ENCODE results near the gene C12orf50.
"Not testable (repeated sequence)": the region's sequence is repeated elsewhere in the genome, so short reads cannot be mapped to it uniquely, and the experiment has no call there.

Gene C12orf50

DNA sequence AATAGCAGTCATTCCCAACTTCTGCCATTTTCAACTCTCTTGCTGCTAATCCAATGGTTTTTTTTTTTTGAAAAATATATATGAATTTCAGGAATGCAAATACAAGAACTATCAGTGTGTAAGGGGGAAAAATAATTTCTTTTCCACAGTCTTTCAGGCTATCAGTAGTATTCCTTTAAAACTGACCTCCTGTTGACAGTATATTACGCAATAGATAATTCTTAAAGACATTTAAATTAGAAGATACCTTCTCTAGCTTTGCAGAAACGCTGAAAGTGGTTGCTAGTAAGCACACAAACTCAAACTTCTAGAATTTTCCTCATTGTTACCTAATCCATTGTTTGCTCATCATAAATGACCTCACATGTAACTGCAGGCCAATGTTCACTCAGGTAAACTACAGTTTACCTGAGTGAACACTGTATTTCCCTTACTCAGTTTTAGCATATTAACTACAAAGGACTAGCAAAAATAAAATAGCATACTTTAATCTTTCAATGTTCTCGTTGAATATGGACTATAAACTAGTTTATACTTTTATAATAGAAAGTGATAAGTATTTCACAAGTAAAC lies at the start of gene C12orf50:
TSS of gene C12orf50 (minus strand) at position 309 of the 573 bp plus-strand sequence. CDS start 2,439 bp downstream, outside the sequence.
- in situ Hi-C loops (cut with MboI; ENCODE audit: low sequenced_read_pairs) = no loop called here

- in situ Hi-C loops (cut with MboI; ENCODE audit: low sequenced_read_pairs) = no loop called here
These were observed 38.1 kb upstream of the C12orf50 start for GRCh38 chr12:88067301-88067700.

DNA sequence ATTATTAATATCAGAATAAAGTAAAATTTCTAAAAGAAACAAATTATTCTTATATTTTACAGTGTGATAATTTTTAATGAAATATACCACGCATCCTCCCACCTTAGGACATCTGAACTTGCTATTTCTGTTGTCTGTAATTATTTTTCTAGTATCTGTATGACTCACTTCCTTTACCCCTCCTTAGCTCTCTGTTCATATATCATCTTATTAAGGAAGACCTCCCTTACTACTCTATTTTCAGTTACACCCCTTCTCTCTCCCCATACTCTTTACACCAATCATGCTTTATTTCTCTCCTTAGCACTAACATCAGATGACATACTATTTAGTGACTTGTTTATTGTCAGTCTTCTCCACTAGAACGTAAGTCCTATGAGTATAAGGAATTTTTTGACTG lies 34.2 kb upstream of the C12orf50 start:
- in situ Hi-C loops (cut with MboI; ENCODE audit: low sequenced_read_pairs) = no loop called here

DNA sequence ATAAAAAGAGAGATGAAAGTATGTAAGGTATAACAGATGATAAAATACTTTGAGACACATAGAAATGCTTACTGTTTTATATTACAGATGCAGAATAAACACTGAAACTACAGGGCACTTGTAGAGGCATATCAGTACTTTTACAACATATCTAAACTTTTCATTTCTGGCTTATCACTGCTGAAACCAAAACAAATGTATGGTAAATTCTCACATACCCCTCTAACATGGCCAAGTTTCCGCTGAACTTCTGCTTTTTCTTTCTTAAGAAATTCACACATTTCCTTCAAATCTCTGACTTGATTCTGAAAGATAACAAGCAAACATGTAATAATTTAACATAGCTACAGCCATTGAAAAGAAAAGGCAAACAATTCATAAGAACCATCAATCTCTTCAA lies 33.3 kb upstream of the C12orf50 start:
- in situ Hi-C loops (cut with MboI; ENCODE audit: low sequenced_read_pairs) = no loop called here

DNA sequence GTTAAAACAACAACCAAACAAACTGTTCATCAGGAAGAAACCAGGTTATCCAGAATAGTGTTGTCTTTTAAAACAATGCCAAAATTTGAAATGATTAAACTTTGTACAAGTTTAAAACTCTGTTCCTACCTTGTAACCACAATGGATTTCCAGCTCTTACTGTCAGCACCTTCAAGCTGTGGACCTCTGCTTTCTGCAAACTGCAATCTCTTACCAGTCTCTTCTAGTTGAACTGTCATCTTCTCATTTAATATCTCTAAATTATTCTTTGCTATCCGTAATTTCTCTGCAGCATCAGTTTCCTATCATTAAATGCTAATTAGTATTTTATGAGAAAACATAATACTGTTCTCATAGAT lies 29.5 kb upstream of the C12orf50 start:
- in situ Hi-C loops (cut with MboI; ENCODE audit: low sequenced_read_pairs) = no loop called here

DNA sequence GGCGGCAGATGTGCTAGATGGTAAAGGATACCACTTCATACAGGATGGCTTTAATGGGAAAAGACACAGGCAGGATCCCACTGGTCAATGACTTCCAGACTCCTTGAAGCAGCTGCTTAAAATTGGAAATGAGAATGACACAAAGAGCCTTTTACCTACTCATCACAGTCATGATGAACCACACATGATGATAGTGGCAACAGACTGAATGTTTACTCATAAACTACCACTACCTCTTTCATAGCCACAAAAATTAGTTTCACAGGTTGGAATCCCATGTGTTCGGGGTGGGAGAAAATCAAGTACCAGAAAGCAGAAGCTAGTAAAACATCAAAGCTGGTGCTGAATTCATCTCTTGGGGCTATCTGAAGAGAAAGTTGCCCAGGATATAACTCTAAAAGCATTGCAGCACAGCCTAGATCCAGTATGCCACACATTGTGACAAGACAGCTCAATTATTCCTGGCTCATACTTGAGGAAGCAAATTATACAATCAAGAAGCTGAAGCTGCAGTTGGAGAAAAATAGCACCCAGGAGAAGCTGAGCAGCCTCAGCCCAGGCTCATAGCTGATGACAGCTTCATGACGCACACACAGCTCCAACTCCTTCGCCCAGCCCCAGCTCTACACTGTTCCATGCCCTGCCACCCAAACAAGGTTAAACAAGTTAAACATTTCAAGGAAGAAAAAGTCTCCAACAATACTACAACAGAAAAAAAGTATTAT lies 29.0 kb upstream of the C12orf50 start:
- in situ Hi-C loops (cut with MboI; ENCODE audit: low sequenced_read_pairs) = no loop called here

GRCh38 chr12:88056571-88056970 lies 27.4 kb upstream of the C12orf50 start:
- in situ Hi-C loops (cut with MboI; ENCODE audit: low sequenced_read_pairs) = no loop called here

GRCh38 chr12:88052686-88053085 lies 23.5 kb upstream of the C12orf50 start:
- in situ Hi-C loops (cut with MboI; ENCODE audit: low sequenced_read_pairs) = no loop called here

GRCh38 chr12:88044035-88044434 lies 14.8 kb upstream of the C12orf50 start:
- in situ Hi-C loops (cut with MboI; ENCODE audit: low sequenced_read_pairs) = no loop called here

- in situ Hi-C loops (cut with MboI; ENCODE audit: low sequenced_read_pairs) = no loop called here
These were observed 8.6 kb upstream of the C12orf50 start for GRCh38 chr12:88037770-88038169.

GRCh38 chr12:88036353-88036965 lies 7.3 kb upstream of the C12orf50 start:
- in situ Hi-C loops (cut with MboI; ENCODE audit: low sequenced_read_pairs) = no loop called here

- in situ Hi-C loops (cut with MboI; ENCODE audit: low sequenced_read_pairs) = no loop called here
These were observed 6.7 kb upstream of the C12orf50 start for GRCh38 chr12:88035907-88036289.

- in situ Hi-C loops (cut with MboI; ENCODE audit: low sequenced_read_pairs) = no loop called here
These were observed 6.2 kb upstream of the C12orf50 start for GRCh38 chr12:88035271-88035906.

DNA sequence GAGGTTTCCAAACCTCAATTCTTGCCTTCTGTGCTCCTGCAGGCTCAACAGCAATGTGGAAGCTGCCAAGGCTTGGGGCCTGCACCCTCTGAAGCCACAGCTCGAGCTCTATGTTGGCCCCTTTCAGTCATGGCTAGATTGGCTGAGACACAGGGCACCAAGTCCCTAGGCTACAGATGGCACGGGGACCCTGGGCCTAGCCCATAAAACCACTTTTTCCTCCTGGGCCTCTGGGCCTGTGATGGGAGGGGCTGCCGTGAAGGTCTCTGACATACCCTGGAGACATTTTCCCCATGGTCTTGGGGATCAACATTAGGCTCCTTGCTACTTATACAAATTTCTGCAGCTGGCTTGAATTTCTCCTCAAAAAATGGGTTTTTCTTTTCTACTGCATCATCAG lies 2.0 kb upstream of the C12orf50 start:
- in situ Hi-C loops (cut with MboI; ENCODE audit: low sequenced_read_pairs) = not testable (repeated sequence)

DNA sequence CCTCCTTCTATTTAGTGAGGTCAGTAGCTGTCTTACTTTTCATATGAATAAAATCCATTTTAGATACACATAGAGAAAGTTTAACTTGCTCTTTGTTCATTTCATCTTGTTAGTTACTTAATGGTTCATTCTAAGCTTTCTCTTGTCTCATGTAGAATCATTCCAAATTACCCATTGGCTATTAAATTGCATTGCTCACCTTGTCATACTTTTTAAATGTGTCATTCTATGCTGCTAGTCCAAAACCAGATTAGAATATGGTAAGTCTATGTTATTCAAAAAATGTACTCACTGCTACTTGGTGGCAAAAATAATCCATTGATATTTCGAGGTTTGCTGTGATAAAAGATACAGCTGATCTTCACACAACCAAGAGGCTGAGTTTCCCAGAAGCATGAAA lies 3.0 kb downstream of the C12orf50 start:
- in situ Hi-C loops (cut with MboI; ENCODE audit: low sequenced_read_pairs) = no loop called here

- in situ Hi-C loops (cut with MboI; ENCODE audit: low sequenced_read_pairs) = no loop called here
These were observed 11.2 kb downstream of the C12orf50 start for GRCh38 chr12:88017964-88018363.

- in situ Hi-C loops (cut with MboI; ENCODE audit: low sequenced_read_pairs) = no loop called here
These were observed 13.4 kb downstream of the C12orf50 start for GRCh38 chr12:88015825-88016224.

DNA sequence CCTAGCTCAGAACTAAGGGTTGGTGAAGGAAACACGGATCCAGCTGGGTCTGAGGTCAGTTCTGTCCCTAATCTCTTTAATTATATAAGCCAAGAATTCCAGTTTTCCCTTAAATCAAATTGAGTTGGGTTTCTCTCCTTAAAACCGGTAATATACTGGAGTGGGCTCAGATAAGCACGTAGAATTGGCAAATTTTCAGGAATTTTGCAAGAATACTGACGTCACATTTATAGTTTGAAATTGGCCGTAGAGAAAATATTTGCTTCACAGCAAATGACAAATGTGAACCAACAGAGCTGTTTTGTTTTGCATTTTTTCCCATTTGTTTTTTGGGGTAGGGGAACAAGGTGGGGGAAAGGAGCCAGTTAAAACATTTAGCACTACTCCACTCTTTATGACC lies 17.4 kb downstream of the C12orf50 start:
- in situ Hi-C loops (cut with MboI; ENCODE audit: low sequenced_read_pairs) = no loop called here

DNA sequence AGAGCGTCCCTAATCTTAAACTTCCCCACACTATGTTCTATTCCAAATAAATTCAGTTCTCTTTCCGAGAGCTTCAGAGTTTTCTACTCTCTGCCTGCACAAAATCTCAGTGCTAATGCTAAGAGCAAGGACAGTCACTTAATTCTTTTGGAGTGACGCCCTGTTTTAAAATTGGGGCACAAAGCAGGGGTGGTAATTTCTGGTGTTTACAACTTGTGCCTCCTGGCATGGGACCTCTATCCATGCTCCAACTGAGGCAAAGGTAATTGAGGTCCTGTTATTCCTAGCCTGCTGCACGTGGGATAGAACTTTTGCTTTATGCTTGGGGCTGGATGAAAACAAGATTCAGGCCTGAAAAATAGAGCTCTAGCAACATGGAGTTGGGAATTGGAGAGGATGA lies 22.9 kb downstream of the C12orf50 start:
- in situ Hi-C loops (cut with MboI; ENCODE audit: low sequenced_read_pairs) = no loop called here

DNA sequence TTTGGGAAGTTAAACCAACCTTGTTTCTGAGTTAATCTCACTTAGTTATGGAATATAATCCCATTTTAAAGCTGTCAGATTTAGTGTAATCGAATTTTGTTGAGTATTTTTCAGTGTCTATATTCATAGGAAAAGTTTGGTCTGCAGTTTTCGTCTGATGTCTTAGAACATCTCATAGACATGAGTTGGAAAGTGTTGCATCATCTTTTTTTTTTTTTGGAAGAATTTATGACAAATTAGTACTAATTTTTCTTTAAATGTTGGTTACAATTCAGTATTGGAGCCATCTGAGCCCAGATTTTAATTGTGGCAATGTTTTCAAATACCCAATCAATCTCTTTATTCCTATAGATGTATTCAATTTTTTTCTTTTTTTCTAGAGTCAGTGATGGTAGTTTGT lies 27.9 kb downstream of the C12orf50 start:
- in situ Hi-C loops (cut with MboI; ENCODE audit: low sequenced_read_pairs) = no loop called here

- in situ Hi-C loops (cut with MboI; ENCODE audit: low sequenced_read_pairs) = no loop called here
These were observed 33.5 kb downstream of the C12orf50 start for GRCh38 chr12:87995581-87996178.

DNA sequence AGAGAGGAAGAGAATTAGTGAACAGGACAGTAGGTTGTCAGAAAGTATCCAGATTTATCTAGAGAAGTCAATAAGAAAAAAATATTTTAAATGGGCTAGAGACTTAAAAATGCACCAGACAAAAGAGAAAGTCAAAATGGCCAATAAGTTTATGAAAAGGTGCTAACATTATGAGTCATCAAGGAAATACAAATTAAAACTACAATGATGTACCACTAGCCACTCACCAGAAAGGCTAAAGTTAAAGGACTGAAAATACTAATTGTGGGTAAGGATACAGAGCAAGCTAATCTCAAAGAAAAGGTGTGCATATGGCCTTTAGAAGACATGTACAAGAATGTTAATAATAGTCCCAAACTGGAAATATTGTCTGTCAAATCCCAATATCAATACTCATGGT lies 37.7 kb downstream of the C12orf50 start:
- in situ Hi-C loops (cut with MboI; ENCODE audit: low sequenced_read_pairs) = no loop called here
